D721Med (cell line): ENCODE measurements around the gene DDX49.
"Not testable (repeated sequence)": the region's sequence is repeated elsewhere in the genome, so short reads cannot be mapped to it uniquely, and the experiment has no call there.

Experiments
- DNase-seq: peaks from one replicate; pipeline ENCODE4 v3.0.0; 2011; ENCODE audit warnings: low spot score; ENCODE audit not compliant: insufficient read length
- FAIRE-seq: peaks from 2 replicates; lab custom pipeline; 2011; peaks lifted over from hg19 to GRCh38; lab: Jason Lieb, UNC
- CTCF ChIP-seq: IDR thresholded peaks from 2 replicates; pipeline ENCODE4 v1.5.1; 2012; ENCODE audit warnings: mild to moderate bottlenecking, control low read depth; ENCODE audit not compliant: insufficient read depth; ENCODE audit errors: missing control alignments

DDX49 gene

GRCh38 chr19:18949858-18950257, 30.3 kb downstream of the DDX49 start:
- FAIRE-seq (no peak), DNase-seq (no peak)
- no peak for TF ChIP-seq CTCF

GRCh38 chr19:18951721-18952281, 32.3 kb downstream of the DDX49 start:
- FAIRE-seq (no peak), DNase-seq (no peak)
- TF ChIP-seq CTCF: no peak

- not testable (repeated sequence) for DNase-seq
Observed at GRCh38 chr19:18952364-18953003, 33.0 kb downstream of the DDX49 start.

GRCh38 chr19:18954094-18954493, 34.6 kb downstream of the DDX49 start:
- DNase-seq (no peak), FAIRE-seq (no peak)
- TF ChIP-seq CTCF: no peak

More at GRCh38 chr19:18952364-18953003, 33.0 kb downstream of the DDX49 start:
- not testable (repeated sequence) for FAIRE-seq

- DNase-seq: no peak
- no peak for TF ChIP-seq CTCF
- no peak for FAIRE-seq
Observed at GRCh38 chr19:18955042-18955441, 35.5 kb downstream of the DDX49 start.

GRCh38 chr19:18960370-18960769, 40.9 kb downstream of the DDX49 start:
- DNase-seq (no peak), FAIRE-seq (no peak)
- TF ChIP-seq CTCF: no peak

GRCh38 chr19:18961767-18962620, 42.5 kb downstream of the DDX49 start:
- no peak for TF ChIP-seq CTCF
- FAIRE-seq (no peak), DNase-seq (no peak)
